ENCODE measurements around the gene ZC3H18.
A peak's percentile ranks its signal among the peaks of the same experiment; 100 is the strongest.

ZC3H18 gene

DNA sequence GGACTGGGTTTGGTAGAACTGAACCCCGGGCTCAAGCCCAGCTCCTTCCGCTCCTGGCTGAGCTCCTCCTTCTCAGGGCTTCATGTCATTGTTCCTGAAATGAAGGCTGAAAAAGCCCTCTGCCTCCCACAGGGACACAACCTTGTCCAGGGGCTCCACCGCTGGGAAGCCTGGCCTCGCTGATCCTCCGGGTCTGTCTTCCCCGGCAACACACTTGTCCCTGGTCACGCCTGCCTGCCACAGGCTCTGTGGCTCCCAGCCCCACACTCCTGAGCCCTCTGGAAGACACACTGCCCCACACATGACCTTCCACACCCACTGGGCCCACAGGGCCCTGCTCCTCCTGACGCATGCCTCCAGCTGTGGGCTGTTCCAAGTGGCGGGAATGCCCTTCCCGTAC, 18.0 kb upstream of the ZC3H18 start:
- DNase-seq = no peak

- DNase-seq = no peak
These were observed 17.4 kb upstream of the ZC3H18 start for GRCh38 chr16:88552815-88553214.

DNA sequence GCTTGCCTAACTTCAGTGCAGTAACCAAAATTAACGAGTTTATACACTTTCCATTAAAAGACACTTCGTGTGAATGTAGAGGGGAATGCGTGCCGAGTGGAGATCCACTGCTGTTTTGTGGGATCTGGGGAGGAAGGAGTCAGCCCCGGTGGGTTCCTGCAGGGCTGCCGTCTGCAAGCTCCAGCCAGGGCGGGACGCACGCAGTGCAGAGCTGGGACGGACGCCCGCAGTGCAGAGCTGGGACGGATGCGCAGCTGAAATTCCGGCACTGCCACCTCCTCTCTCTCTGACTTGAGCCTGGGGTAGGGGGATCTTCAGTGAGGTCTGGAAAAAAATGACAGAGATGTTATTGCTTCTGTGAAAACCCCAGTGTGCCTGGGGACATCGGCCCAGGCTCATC, 16.5 kb upstream of the ZC3H18 start:
- no peak for DNase-seq

DNA sequence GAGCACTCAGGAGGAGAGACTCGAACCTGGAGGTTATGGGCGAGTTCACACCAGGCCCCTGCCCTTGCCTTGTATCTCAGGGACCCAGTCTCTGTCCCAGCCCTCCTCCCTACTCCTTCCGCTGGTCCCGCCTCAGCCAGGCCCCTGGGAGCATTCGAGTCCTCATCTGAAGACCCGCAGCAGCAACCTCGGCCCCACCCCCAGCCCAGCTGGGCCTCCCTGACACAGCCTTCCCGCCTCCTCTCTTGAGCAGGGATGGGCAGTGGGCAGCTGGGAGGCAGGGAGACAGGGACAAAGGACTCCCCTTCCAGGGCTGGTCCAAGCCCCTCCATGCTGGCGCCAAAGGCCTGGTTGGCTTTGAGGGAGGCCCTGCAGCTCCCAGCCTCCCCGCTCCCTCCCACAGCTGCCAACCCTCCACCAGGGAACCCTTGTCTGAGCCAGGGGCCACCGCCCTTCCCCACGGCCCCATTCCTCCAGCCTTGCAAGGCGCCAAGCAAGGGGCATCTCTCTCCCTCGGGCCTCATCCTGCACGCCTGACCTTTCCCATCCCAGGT, 15.4 kb upstream of the ZC3H18 start:
- DNase-seq = no peak

DNA sequence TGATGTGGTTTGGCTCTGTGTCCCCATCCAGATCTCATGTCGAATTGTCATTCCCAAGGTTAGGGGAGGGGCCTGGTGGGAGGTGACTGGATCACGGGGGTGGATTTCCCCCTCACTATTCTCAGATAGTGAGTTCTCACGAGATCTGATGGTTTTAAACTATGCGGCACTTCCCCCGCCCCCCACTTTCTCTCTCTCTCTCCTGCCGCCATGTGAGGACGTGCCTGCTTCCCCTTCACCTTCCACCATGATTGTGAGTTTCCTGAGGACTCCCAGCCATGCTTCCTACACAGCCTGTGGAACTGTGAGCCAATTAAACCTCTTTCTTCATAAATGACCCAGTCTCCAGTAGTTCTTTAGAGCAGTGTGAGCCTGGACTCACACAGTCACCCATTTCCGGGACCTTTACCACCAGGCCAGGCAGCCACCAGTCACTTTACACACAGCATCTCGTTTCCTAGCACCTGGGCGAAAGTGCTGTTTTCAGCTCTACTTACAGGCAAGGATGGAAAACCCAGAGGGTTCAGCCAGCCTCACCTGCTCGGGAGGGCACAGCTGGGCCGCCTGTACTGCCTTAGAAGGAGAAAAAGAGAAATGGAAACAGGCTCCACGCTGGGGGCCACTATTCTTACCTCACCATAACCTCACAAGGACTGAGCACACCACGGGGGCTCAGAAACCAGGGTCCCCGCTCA, 13.8 kb upstream of the ZC3H18 start:
- DNase-seq = no peak

GRCh38 chr16:88558457-88559442, 11.5 kb upstream of the ZC3H18 start:
- DNase-seq = peak; percentile 76

GRCh38 chr16:88560714-88561484, 9.3 kb upstream of the ZC3H18 start:
- DNase-seq = no peak

DNA sequence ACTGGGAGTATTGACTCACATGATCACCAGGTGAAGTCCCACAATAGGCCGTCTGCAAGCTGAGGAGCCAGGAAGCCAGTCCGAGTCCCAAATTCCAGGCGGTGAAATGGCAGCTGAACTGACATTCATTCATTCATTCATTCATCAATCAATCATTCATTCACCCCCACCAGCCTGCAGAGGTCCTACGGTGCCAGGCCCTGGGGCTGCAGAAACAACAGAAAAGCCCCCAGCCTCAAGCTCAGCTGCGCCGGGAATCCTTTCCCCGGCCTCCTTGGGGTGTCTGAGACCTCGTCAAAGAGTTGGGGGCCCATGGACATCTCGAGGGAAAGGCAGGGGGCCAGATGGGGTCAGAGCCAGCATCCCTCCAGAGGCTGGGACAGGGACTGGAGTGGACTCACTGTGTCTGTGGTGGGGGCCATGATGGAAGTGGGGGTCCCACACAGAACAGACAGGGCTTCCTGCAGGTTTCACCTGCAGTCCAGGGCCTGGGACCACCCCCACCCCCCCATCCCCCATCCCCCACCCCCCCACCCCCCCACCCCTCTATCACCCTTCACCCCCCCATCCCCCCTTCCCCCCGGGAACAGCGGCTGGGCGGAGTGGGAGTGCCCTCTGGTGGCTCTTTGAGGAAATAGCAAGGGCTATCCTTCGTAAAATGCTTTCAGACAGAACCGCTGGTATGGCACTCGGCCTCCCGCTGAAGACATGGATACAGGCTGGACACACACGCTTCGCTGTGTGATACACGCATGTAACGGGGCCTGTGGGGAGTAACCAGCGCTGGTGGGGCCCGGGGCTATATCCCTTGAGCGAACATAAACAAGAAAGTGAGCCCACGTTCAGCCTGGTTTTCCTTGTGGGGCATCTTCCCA, 8.5 kb upstream of the ZC3H18 start:
- peak; percentile 32 for DNase-seq

- no peak for DNase-seq
These were observed 4.0 kb upstream of the ZC3H18 start for GRCh38 chr16:88566158-88566557.

DNA sequence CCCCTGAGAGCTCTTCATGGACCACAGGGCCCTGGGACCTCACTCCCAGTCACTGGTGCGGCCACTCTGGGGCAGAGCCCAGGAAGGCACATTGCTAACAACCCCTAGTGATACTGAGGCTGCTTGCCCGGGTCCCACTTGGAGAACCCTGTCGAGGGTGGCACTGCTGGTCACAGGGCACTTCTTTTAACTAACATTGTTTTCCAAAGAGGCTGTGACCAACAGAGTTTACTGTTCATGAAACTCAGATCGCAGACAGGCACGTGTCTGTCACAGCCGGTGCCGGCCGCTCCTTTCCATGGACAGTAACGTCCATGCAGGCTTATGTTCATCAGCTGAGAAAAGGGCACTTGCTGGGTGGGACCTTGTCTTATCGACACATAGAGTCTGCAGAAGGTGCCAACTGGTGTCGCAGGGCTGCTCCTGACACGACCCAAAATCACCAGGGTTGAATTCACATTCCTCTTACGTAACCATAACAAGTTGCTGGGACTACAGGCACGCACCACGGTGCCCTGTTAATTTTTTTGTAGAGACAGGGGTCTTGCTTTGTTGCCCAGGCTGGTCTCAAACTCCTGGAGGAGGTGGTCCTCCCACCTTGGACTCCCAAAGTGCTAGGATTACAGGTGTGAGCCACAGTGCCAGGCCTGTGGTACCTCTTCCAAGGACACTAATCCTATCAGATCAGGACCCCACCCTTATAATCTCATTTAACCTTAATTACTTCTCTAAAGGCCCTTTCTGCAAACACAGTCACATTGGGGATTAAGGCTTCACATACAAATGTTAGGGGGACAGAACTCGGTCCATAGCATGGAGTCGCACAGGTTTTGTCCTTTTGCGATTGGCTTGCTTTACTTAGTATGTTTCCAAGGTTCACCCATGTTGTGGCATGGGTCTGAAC, 1.2 kb upstream of the ZC3H18 start:
- no peak for DNase-seq

DNA sequence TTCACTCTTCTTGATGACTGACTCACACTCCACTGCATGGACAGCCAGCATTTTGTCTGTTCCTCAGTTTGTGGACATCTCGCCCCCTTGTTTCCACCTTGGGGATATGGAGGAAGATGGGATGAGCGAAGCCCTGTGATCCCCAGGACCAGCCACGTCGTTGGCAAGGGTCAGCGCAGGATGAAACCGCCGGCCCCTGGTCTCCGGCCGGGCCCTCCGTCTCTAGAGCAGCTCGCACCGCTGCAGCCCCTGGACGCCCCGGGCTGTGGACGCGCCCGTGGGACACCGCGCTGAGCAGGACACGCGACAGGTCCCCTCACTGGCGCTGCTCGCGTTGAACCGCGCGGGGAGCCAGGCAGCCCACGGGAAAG, 604 bp upstream of the ZC3H18 start:
- DNase-seq = no peak

DNA sequence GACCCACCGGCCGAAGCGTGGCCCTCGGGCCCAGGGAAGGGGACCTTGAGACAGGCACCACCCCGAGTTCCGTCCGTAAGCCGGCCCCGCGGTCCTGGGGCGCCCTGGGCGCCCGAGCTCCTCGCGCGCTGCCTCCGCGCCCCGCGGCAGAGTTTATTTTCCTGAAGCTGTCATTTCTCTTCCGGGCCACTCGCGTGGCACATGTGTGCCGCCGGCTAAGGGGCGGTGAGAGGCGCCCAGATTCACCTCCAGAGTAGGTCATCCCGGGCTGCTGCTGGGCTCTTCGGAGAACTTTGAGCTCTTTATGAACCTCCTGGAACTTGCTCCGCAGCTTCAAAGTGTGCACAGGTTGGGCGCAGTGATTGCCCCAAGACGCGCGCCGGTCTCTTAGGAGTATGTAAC, 489 bp downstream of the ZC3H18 start:
- no peak for DNase-seq

DNA sequence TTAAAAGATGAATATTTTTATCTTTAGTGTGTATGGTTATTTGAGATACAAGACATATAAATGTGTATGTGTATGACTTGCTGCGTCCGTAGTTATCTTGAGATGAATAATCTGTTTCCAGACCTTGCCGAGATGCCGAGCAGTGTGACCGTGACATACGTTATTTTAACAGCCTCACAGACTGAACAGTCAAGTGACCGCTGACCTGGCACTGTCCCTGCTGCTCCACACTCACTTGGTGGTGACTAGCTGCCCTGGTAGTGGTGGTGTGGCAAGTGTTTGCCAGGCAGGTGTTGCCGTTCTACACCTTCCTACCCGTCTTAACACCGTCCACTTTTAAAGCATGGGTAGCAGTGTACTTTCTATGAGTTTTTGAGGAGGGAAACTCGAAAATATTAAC, 5.0 kb downstream of the ZC3H18 start:
- no peak for DNase-seq

- no peak for DNase-seq
These were observed 6.1 kb downstream of the ZC3H18 start for GRCh38 chr16:88576307-88576706.

DNA sequence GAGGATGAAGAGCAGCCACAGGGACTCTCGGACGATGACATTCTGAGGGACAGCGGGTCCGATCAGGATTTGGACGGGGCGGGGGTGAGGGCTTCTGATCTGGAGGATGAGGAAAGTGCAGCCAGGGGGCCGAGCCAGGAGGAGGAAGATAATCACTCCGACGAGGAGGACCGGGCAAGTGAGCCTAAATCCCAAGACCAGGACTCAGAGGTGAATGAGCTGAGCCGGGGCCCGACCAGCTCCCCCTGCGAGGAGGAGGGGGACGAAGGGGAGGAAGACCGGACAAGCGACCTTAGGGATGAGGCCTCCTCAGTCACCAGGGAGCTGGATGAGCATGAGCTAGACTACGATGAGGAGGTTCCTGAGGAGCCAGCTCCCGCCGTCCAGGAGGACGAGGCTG, 7.0 kb downstream of the ZC3H18 start:
- no peak for DNase-seq

DNA sequence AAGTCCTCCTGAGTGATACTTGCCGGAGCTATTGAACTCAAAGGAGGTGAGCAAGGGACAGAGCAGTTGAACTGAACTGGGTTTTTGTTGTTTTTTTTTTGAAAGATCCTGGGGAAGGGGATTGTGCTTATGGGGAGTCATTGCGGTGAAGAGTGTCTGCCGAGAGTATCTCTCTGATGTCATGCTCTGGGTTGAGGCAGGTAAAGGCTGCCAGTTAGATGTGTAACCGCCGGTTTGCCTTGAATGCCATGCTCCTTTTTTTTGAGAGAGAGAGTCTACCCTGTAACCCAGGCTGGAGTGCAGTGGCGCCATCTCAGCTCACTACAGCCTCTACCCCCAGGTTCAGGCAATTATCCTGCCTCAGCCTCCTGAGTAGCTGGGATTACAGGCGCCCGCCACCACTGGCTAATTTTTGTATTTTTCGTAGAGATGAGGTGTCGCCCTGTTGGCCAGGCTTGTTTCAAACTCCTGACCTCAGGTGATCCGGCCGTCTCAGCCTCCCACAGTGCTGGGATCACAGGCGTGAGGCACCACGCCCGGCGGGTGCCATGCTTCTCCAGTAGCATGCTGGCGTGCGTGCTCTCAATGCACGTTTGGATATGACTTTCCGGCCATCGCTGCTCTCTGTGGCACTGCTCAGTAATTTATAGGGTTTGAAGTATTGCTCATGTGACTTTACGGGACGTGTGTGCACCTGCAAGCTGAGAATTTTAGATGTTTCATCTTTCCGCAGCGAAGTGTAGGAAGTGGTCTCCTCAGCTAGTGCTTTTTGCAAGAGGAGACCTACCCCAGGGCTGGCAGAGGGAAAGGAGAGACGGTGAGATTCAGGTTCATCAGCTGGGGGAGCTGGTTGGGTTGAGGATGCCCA, 8.5 kb downstream of the ZC3H18 start:
- DNase-seq = no peak

DNA sequence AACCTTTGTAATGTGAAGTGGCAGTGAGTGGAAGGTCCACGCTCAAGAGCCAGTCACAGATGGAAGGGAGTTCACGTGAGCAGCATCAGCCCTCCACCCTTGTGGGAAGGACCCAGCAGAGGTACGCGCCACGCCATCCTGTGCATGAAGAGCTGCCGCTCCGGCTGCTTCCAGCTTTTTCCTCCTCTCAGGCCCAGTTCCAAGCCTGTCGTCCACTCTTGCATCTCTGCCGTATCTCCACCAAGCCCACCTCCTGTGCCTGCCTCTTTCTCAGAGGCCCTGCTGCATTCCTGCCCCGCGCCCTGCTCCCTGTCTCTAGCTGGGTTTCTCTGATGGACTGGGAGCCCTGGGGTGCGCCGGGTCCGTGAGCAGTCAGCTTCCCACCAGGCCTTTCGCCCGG, 10.2 kb downstream of the ZC3H18 start:
- no peak for DNase-seq

DNA sequence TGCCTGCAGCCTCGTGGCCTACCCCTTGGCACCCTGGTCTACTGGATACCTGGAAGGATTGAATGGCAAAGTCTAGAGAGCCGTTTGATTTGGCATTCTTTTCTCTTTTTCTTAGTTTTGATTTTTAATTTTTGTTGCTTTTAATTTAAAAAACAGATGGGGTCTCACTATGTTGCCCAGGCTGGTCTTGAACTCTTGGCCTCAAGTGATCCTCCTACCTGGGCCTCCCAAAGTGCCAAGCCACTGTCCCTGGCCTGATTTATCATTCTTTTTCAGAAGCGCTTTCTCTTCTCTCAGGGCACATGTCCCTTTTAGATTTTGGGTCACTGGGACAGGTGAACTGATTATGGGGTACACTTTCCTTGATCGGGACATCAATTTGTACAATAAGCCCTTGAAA, 10.8 kb downstream of the ZC3H18 start:
- no peak for DNase-seq

GRCh38 chr16:88582912-88583575, 12.8 kb downstream of the ZC3H18 start:
- no peak for DNase-seq
